Tibial nerve (tissue), 3 donors: Measurements from ENCODE around the gene CDH24.
"Not testable (repeated sequence)": the region's sequence is repeated elsewhere in the genome, so short reads cannot be mapped to it uniquely, and the experiment has no call there.

Experiments
- POLR2A ChIP-seq, 2 donors: fragments of 450-650 bp; IDR thresholded peaks; one replicate each; pipeline ENCODE4 v1.6.1; 2017; ENCODE audit warnings: antibody characterized with exemption in 2 of 2, mild to moderate bottlenecking in 2 of 2, moderate library complexity in 2 of 2
- TF ChIP-seq, protein P1 (sequence below), 5 experiments: fragments of 200-600 bp in 3 of 5; fragments of 450-650 bp in 2 of 5; sonication (generic) in 3 of 5; IDR thresholded peaks; one replicate each; pipeline ENCODE4 v1.5.1; 2016 to 2019; ENCODE audit warnings: antibody characterized with exemption in 5 of 5, mild to moderate bottlenecking in 3 of 5, moderate library complexity in 2 of 5

DNA sequence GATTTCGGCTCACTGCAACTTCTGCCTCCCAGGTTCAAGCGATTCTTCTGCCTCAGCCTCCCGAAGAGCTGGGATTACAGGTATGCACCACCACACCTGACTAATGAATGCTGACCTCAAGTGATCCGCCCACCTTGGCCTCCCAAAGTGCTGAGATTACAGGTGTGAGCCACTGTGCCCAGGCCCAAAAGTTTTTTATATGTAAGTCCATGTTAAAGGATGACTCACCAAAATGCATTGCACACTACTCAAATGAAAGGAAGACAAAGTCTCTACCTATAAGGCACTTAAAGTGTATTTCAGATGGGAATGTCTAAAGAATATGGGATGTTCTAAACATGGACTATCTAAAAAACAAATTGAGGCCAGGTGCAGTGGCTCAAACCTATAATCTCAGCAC is 53.0 kb downstream of the CDH24 start:
- TF ChIP-seq, protein P1, sequence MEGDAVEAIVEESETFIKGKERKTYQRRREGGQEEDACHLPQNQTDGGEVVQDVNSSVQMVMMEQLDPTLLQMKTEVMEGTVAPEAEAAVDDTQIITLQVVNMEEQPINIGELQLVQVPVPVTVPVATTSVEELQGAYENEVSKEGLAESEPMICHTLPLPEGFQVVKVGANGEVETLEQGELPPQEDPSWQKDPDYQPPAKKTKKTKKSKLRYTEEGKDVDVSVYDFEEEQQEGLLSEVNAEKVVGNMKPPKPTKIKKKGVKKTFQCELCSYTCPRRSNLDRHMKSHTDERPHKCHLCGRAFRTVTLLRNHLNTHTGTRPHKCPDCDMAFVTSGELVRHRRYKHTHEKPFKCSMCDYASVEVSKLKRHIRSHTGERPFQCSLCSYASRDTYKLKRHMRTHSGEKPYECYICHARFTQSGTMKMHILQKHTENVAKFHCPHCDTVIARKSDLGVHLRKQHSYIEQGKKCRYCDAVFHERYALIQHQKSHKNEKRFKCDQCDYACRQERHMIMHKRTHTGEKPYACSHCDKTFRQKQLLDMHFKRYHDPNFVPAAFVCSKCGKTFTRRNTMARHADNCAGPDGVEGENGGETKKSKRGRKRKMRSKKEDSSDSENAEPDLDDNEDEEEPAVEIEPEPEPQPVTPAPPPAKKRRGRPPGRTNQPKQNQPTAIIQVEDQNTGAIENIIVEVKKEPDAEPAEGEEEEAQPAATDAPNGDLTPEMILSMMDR (IDR thresholded peaks at IDR 0.05), result not testable (repeated sequence)
- not testable (repeated sequence) for TF ChIP-seq POLR2A (IDR thresholded peaks at IDR 0.05)
